H9 (cell line): Measurements from ENCODE around the gene BASP1. TPM values are rescaled to one million over a fixed set of nuclear protein-coding genes. Genes with fewer than 3 reads are reported as not detected.

Source experiments
- DNase-seq: peaks from one replicate; pipeline ENCODE4 v3.0.0-alpha.2; 2017
- H2AFZ ChIP-seq: one replicate; pipeline ENCODE4 v1.6.1; 2013; ENCODE audit warnings: mild to moderate bottlenecking, low read length, control low read depth, moderate library complexity
- H2AK5ac ChIP-seq: 2 replicates; pipeline ENCODE4 v1.6.1; 2013; ENCODE audit warnings: low read length, control low read depth, mixed read lengths; ENCODE audit not compliant: insufficient read length
- H2BK120ac ChIP-seq: one replicate; pipeline ENCODE4 v1.6.1; 2013; ENCODE audit warnings: low read depth, mild to moderate bottlenecking, low read length, control low read depth, inconsistent platforms; ENCODE audit not compliant: poor library complexity, severe bottlenecking
- H2BK12ac ChIP-seq: 2 replicates; pipeline ENCODE4 v1.6.1; 2013; ENCODE audit warnings: low read length, control low read depth, mixed read lengths, low read depth; ENCODE audit not compliant: insufficient read length
- H2BK15ac ChIP-seq: 2 replicates; pipeline ENCODE4 v1.6.1; 2013; ENCODE audit warnings: low read depth, low read length, control low read depth
- H2BK20ac ChIP-seq: one replicate; pipeline ENCODE4 v1.6.1; 2013; ENCODE audit warnings: low read depth, mild to moderate bottlenecking, low read length, control low read depth, inconsistent platforms; ENCODE audit not compliant: poor library complexity, severe bottlenecking
- H2BK5ac ChIP-seq: 2 replicates; pipeline ENCODE4 v1.6.1; 2013; ENCODE audit warnings: low read length, control low read depth, mixed read lengths; ENCODE audit not compliant: insufficient read length
- H3K14ac ChIP-seq: 2 replicates; pipeline ENCODE4 v1.6.1; 2013; ENCODE audit warnings: low read length, control low read depth; ENCODE audit not compliant: insufficient read depth
- H3K18ac ChIP-seq: 2 replicates; pipeline ENCODE4 v1.6.1; 2013; ENCODE audit warnings: low read depth, mild to moderate bottlenecking, mixed read lengths, low read length, control low read depth; ENCODE audit not compliant: insufficient read length
- H3K23ac ChIP-seq: 2 replicates; pipeline ENCODE4 v1.6.1; 2013; ENCODE audit warnings: low read length, control low read depth, mixed read lengths, low read depth; ENCODE audit not compliant: insufficient read length
- H3K23me2 ChIP-seq: 2 replicates; pipeline ENCODE4 v1.6.1; 2013; ENCODE audit warnings: low read depth, mild to moderate bottlenecking, mixed read lengths, low read length, control low read depth; ENCODE audit not compliant: insufficient read length, poor library complexity, severe bottlenecking
- H3K27ac ChIP-seq: 2 replicates; pipeline ENCODE4 v1.5.1; 2013; ENCODE audit warnings: low read length, control low read depth, mixed read lengths, low read depth; ENCODE audit not compliant: insufficient read length
- H3K27me3 ChIP-seq: 2 replicates; pipeline ENCODE4 v1.6.1; 2013; ENCODE audit warnings: low read length, control low read depth, inconsistent platforms; ENCODE audit not compliant: insufficient read depth
- H3K4ac ChIP-seq: 2 replicates; pipeline ENCODE4 v1.6.1; 2013; ENCODE audit warnings: low read depth, mild to moderate bottlenecking, control low read depth, inconsistent platforms, low read length, moderate library complexity
- H3K4me1 ChIP-seq: 2 replicates; pipeline ENCODE4 v1.6.1; 2013; ENCODE audit warnings: low read length, control low read depth, inconsistent platforms; ENCODE audit not compliant: insufficient read depth
- H3K4me2 ChIP-seq: 2 replicates; pipeline ENCODE4 v1.6.1; 2013; ENCODE audit warnings: low read length, control low read depth, mixed read lengths; ENCODE audit not compliant: insufficient read length, insufficient read depth
- H3K56ac ChIP-seq: 2 replicates; pipeline ENCODE4 v1.6.1; 2013; ENCODE audit warnings: low read depth, mild to moderate bottlenecking, mixed read lengths, low read length, control low read depth; ENCODE audit not compliant: insufficient read length
- H3K79me1 ChIP-seq: 2 replicates; pipeline ENCODE4 v1.6.1; 2013; ENCODE audit warnings: low read depth, mild to moderate bottlenecking, moderate library complexity, low read length, control low read depth, inconsistent platforms; ENCODE audit not compliant: insufficient read depth, poor library complexity, severe bottlenecking
- H3K79me2 ChIP-seq: 2 replicates; pipeline ENCODE4 v1.6.1; 2013; ENCODE audit warnings: low read length, control low read depth, inconsistent platforms; ENCODE audit not compliant: insufficient read depth
- H3K9ac ChIP-seq: 2 replicates; pipeline ENCODE4 v1.6.1; 2013; ENCODE audit warnings: low read length, control low read depth, mixed read lengths; ENCODE audit not compliant: insufficient read length; ENCODE audit errors: extremely low read depth
- H3K9me3 ChIP-seq: one replicate; pipeline ENCODE4 v1.6.1; 2013; ENCODE audit warnings: low read depth, low read length, inconsistent platforms; ENCODE audit not compliant: control insufficient read depth
- H3T11ph ChIP-seq: one replicate; pipeline ENCODE4 v1.6.1; 2013; ENCODE audit warnings: mild to moderate bottlenecking, low read length, control low read depth, inconsistent platforms
- H4K20me1 ChIP-seq: one replicate; pipeline ENCODE4 v1.6.1; 2013; ENCODE audit not compliant: control insufficient read depth, insufficient read length, insufficient read depth
- H4K5ac ChIP-seq: 2 replicates; pipeline ENCODE4 v1.6.1; 2013; ENCODE audit warnings: low read depth, mild to moderate bottlenecking, mixed read lengths, low read length, control low read depth; ENCODE audit not compliant: insufficient read length
- H4K8ac ChIP-seq: replicated peaks from 2 replicates; pipeline ENCODE4 v1.6.1; 2013; ENCODE audit warnings: low read length, control low read depth, mixed read lengths, low read depth; ENCODE audit not compliant: insufficient read length
- H4K91ac ChIP-seq: 2 replicates; pipeline ENCODE4 v1.6.1; 2013; ENCODE audit warnings: low read depth, mild to moderate bottlenecking, moderate library complexity, mixed read lengths, low read length, control low read depth; ENCODE audit not compliant: insufficient read length
- H3K27ac Mint-ChIP-seq, 3 experiments: 2 replicates in 2 of 3; 3 replicates in 1 of 3; pipeline ENCODE4 v1.8.0; 2020 to 2021; ENCODE audit warnings: mixed read lengths in 3 of 3, mild to moderate bottlenecking in 1 of 3, moderate library complexity in 1 of 3
- H3K27me3 Mint-ChIP-seq: 2 replicates; pipeline ENCODE4 v1.8.0; 2021; ENCODE audit warnings: low read depth, mild to moderate bottlenecking, moderate library complexity, mixed read lengths
- H3K36me3 Mint-ChIP-seq, 3 experiments: 2 replicates in 2 of 3; 3 replicates in 1 of 3; pipeline ENCODE4 v1.8.0; 2020 to 2021; ENCODE audit warnings: low read depth in 3 of 3, mixed read lengths in 3 of 3; ENCODE audit not compliant: insufficient read depth in 1 of 3
- H3K4me1 Mint-ChIP-seq, 2 experiments: 2 replicates each; pipeline ENCODE4 v1.8.0; 2020; ENCODE audit warnings: mixed read lengths in 2 of 2
- H3K4me3 Mint-ChIP-seq, 2 experiments: 2 replicates in 1 of 2; 3 replicates in 1 of 2; pipeline ENCODE4 v1.8.0; 2020 to 2021; ENCODE audit warnings: mild to moderate bottlenecking in 2 of 2, mixed read lengths in 2 of 2, moderate library complexity in 1 of 2
- H3K9me3 Mint-ChIP-seq, 2 experiments: 2 replicates in 1 of 2; 3 replicates in 1 of 2; pipeline ENCODE4 v1.8.0; 2020; ENCODE audit warnings: mild to moderate bottlenecking in 2 of 2, mixed read lengths in 2 of 2, moderate library complexity in 1 of 2
- WGBS: extraction: QIAGEN DNeasy Blood & Tissue Kit; methylation state at CpG from one replicate; pipeline ENCODE4 v1.1.7; 2013; ENCODE audit warnings: missing lambda C conversion rate, low lambda C conversion rate, mixed read lengths; ENCODE audit not compliant: insufficient read length; ENCODE audit errors: extremely low coverage; 5-methylcytosine and 5-hydroxymethylcytosine counted together
- total RNA-seq: library from RNA; stranded (reverse); gene quantifications from 2 replicates; pipeline ENCODE4 v1.2.1, GENCODE V29; 2021
- TF ChIP-seq, protein P1 (sequence below): fragments of 200-600 bp; sonication (generic); conservative IDR thresholded peaks from 3 replicates; pipeline ENCODE4 v1.8.0; 2021; ENCODE audit warnings: antibody characterized with exemption, mild to moderate bottlenecking

The BASP1 gene
- total RNA-seq, 1 experiment from 2014 or later = 180 TPM

DNA sequence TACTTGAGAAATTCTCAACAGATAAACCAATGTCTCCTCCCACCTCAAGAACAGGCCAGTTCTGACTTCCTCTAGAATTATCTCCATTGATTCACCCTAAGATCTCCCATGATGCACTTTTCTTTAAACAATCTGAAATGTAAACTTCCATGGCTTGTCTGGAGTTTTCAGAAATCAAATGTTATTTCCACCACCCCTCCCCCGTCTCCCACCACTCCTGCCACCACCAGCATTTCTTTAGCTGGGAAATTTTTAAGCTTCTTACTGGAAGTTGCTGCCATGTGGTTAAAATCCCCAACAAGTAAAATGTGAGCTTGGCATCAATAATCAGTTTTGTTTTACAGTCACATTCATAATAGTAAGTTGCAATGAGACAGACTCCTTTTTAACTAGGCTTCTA, 32.8 kb upstream of the BASP1 start:
- Histone ChIP-seq H3K27ac (no peak overlapping the region), H2BK12ac (no peak overlapping the region), H3K79me2 (no peaks in the 10 kb centered on the region), H3K9me3 (no peaks in the 10 kb centered on the region), H3T11ph (no peak overlapping the region), H3K4me1 (no peaks in the 10 kb centered on the region), H3K4me2 (no peak overlapping the region), H3K56ac (no peak overlapping the region), H3K79me1 (no peaks in the 10 kb centered on the region), H2AK5ac (no peak overlapping the region), H2BK5ac (no peak overlapping the region), H3K18ac (no peak overlapping the region), H3K4ac (no peak overlapping the region), H4K5ac (no peak overlapping the region), H2BK15ac (no peak overlapping the region), H2BK20ac (no peak overlapping the region), H4K20me1 (no peaks in the 10 kb centered on the region), H3K27me3 (no peaks in the 10 kb centered on the region), H4K91ac (no peak overlapping the region), H4K8ac (no peak overlapping the region), H3K23me2 (no peaks in the 10 kb centered on the region), H3K14ac (no peak overlapping the region), H2BK120ac (no peak overlapping the region), H3K9ac (no peak overlapping the region), H2AFZ (no peak overlapping the region), H3K23ac (no peak overlapping the region)
- Mint-ChIP-seq H3K36me3 (peaks cover 2 to 26% (median 8%) of the 10 kb centered on the region in 3 experiments; a peak in 5 of 7 replicates), H3K27me3 (0 out of 2 replicates have a peak, but pooled peaks cover 1% of the 10 kb centered on the region), H3K4me1 (peaks cover 7 to 8% of the 10 kb centered on the region in 2 experiments; a peak in 3 of 4 replicates), H3K9me3 (peaks cover 2 to 8% of the 10 kb centered on the region in 2 experiments; a peak in 3 of 5 replicates), H3K4me3 (no peak overlapping the region), H3K27ac (no peak overlapping the region)
- TF ChIP-seq, protein P1, sequence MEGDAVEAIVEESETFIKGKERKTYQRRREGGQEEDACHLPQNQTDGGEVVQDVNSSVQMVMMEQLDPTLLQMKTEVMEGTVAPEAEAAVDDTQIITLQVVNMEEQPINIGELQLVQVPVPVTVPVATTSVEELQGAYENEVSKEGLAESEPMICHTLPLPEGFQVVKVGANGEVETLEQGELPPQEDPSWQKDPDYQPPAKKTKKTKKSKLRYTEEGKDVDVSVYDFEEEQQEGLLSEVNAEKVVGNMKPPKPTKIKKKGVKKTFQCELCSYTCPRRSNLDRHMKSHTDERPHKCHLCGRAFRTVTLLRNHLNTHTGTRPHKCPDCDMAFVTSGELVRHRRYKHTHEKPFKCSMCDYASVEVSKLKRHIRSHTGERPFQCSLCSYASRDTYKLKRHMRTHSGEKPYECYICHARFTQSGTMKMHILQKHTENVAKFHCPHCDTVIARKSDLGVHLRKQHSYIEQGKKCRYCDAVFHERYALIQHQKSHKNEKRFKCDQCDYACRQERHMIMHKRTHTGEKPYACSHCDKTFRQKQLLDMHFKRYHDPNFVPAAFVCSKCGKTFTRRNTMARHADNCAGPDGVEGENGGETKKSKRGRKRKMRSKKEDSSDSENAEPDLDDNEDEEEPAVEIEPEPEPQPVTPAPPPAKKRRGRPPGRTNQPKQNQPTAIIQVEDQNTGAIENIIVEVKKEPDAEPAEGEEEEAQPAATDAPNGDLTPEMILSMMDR = no peak
- DNase-seq = no peak
- WGBS = no CpG with 5 or more reads among the region's 1 CpG
